Activated CD4-positive, alpha-beta T cell treated with anti-CD3 and anti-CD28 coated beads, Interleukin-2, amount 50 U/mL, for 4 hours (primary cell): ENCODE results near the gene SEMA5B.

Source experiments
- DNase-seq, 2 experiments: peaks; one replicate each; pipeline ENCODE4 v3.0.0-alpha.2; 2020

SEMA5B gene

GRCh38 chr3:123027292-123028232, at the start of gene SEMA5B:
SEMA5B (minus strand) TSS chr3:123027763; CDS start chr3:122961263, 66,500 bp downstream.
- DNase-seq, result no peak

GRCh38 chr3:123076496-123077418, 49.2 kb upstream of the SEMA5B start:
- DNase-seq, result no peak

- DNase-seq, result no peak
Observed at GRCh38 chr3:123076112-123076495, 48.5 kb upstream of the SEMA5B start.

- DNase-seq, result no peak
Observed at GRCh38 chr3:123075359-123075758, 47.8 kb upstream of the SEMA5B start.

GRCh38 chr3:123072564-123072963, 45.0 kb upstream of the SEMA5B start:
- DNase-seq, result no peak

- no peak for DNase-seq
Observed at GRCh38 chr3:123072152-123072551, 44.6 kb upstream of the SEMA5B start.

GRCh38 chr3:123071581-123071980, 44.0 kb upstream of the SEMA5B start:
- no peak for DNase-seq

GRCh38 chr3:123071146-123071545, 43.6 kb upstream of the SEMA5B start:
- no peak for DNase-seq

- no peak for DNase-seq
Observed at GRCh38 chr3:123070510-123070909, 42.9 kb upstream of the SEMA5B start.

- no peak for DNase-seq
Observed at GRCh38 chr3:123068601-123069381, 41.2 kb upstream of the SEMA5B start.

- DNase-seq, result peak in 1 of 2 experiments; percentile 9
Observed at GRCh38 chr3:123067689-123068600, 40.4 kb upstream of the SEMA5B start.

- DNase-seq, result peak; percentile 60 to 66
Observed at GRCh38 chr3:123066896-123067688, 39.5 kb upstream of the SEMA5B start, which contains the start of gene PDIA5. PDIA5 (plus strand) TSS chr3:123067025; CDS start chr3:123067165, 140 bp downstream.

- no peak for DNase-seq
Observed at GRCh38 chr3:123066599-123066895, 39.0 kb upstream of the SEMA5B start.

GRCh38 chr3:123064914-123065313, 37.4 kb upstream of the SEMA5B start:
- no peak for DNase-seq

- no peak for DNase-seq
Observed at GRCh38 chr3:123064506-123064905, 36.9 kb upstream of the SEMA5B start.

GRCh38 chr3:123063034-123063433, 35.5 kb upstream of the SEMA5B start:
- DNase-seq, result no peak

- no peak for DNase-seq
Observed at GRCh38 chr3:123061856-123062255, 34.3 kb upstream of the SEMA5B start.

GRCh38 chr3:123060054-123060453, 32.5 kb upstream of the SEMA5B start:
- no peak for DNase-seq

GRCh38 chr3:123058505-123058904, 30.9 kb upstream of the SEMA5B start:
- DNase-seq, result no peak

- no peak for DNase-seq
Observed at GRCh38 chr3:123055352-123055751, 27.8 kb upstream of the SEMA5B start.

GRCh38 chr3:123054931-123055330, 27.4 kb upstream of the SEMA5B start:
- no peak for DNase-seq
